Esophagus squamous epithelium (tissue), 4 donors: ENCODE data around the gene CDKAL1.

Source experiments
- POLR2A ChIP-seq, 4 donors: fragments of 450-650 bp; IDR thresholded peaks; one replicate each; pipeline ENCODE4 v1.6.1; 2017; ENCODE audit warnings: antibody characterized with exemption in 4 of 4, mild to moderate bottlenecking in 4 of 4, moderate library complexity in 3 of 4
- TF ChIP-seq, protein P1 (sequence below), 6 experiments: fragments of 450-650 bp in 4 of 6; fragments of 200-600 bp in 2 of 6; sonication (generic) in 2 of 6; IDR thresholded peaks; one replicate each; pipeline ENCODE4 v1.5.1; 2016 to 2019; ENCODE audit warnings: antibody characterized with exemption in 6 of 6, mild to moderate bottlenecking in 4 of 6, moderate library complexity in 4 of 6

DNA sequence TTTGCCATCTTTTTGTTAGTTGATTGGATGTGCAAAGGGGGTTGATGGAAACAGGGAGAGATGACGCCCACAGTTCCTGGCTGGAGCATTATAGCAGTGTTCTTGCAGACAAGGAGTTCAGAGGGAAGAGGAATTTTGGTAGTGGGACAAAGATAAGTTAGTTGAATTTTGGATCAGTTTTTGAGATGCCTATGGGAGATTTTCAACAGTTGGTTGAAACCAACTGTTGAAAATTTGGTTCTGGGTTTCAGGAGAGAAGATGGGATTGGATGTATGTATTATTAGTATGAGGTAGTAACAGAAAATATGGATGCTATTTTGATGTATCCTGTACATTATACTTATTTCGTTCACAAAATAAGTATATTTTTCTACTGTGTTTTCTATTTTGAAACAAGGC is 274.2 kb downstream of the CDKAL1 start:
- TF ChIP-seq, protein P1, sequence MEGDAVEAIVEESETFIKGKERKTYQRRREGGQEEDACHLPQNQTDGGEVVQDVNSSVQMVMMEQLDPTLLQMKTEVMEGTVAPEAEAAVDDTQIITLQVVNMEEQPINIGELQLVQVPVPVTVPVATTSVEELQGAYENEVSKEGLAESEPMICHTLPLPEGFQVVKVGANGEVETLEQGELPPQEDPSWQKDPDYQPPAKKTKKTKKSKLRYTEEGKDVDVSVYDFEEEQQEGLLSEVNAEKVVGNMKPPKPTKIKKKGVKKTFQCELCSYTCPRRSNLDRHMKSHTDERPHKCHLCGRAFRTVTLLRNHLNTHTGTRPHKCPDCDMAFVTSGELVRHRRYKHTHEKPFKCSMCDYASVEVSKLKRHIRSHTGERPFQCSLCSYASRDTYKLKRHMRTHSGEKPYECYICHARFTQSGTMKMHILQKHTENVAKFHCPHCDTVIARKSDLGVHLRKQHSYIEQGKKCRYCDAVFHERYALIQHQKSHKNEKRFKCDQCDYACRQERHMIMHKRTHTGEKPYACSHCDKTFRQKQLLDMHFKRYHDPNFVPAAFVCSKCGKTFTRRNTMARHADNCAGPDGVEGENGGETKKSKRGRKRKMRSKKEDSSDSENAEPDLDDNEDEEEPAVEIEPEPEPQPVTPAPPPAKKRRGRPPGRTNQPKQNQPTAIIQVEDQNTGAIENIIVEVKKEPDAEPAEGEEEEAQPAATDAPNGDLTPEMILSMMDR (IDR thresholded peaks at IDR 0.05), result no peak
- no peak for TF ChIP-seq POLR2A (IDR thresholded peaks at IDR 0.05)
